K562 treated with DMSO at 1 percent for 12 hours (cell line): ENCODE results near the gene DRP2. TPM values are rescaled to one million over a fixed set of nuclear protein-coding genes. Genes with fewer than 3 reads are reported as not detected.

ENCODE experiments used
- total RNA-seq: library from RNA; unstranded; fragments of 300-600 nt; gene quantifications from 2 replicates; pipeline ENCODE4 v1.2.3, GENCODE V29; 2022; ENCODE audit not compliant: insufficient read depth

DRP2 gene
- 0.22 and 0.37 TPM in 2 replicates for total RNA-seq

GRCh38 chrX:101219116-101219863, at the start of gene DRP2:
Gene DRP2 (plus strand): TSS chrX:101219786. CDS start chrX:101231648, 11,862 bp downstream.

GRCh38 chrX:101290957-101291603, 71.5 kb downstream of the DRP2 start, which contains the start of gene TAF7L:
Gene TAF7L (minus strand): TSS chrX:101291334. CDS start chrX:101287543, 3,791 bp downstream.

Other genes starting within 250 kb of the DRP2 start
- 11.2 and 23.9 TPM in 2 replicates for gene TRMT2B, start 167.7 kb upstream of the DRP2 start, total RNA-seq
- not detected in 2 replicates for gene TMEM35A, start 140.9 kb upstream of the DRP2 start, total RNA-seq
- 1.8 and 7.7 TPM in 2 replicates for gene CENPI, start 121.6 kb upstream of the DRP2 start, total RNA-seq
- not detected in 2 replicates for gene TAF7L, start 71.5 kb downstream of the DRP2 start, total RNA-seq
- gene TIMM8A, start 129.0 kb downstream of the DRP2 start, total RNA-seq, result 5.6 and 12.6 TPM in 2 replicates
- 15.5 and 37.0 TPM in 2 replicates for gene BTK, start 166.4 kb downstream of the DRP2 start, total RNA-seq
- gene RPL36A, start 171.2 kb downstream of the DRP2 start, total RNA-seq, result 5,042 and 6,424 TPM in 2 replicates
- 41.7 and 71.2 TPM in 2 replicates for gene GLA, start 188.1 kb downstream of the DRP2 start, total RNA-seq
- 22.5 and 40.1 TPM in 2 replicates for gene HNRNPH2, start 188.4 kb downstream of the DRP2 start, total RNA-seq